HG02610 (cell line): ENCODE measurements around the gene TXNRD1.
"Not testable (repeated sequence)": the region's sequence is repeated elsewhere in the genome, so short reads cannot be mapped to it uniquely, and the experiment has no call there.

Experiments used
- ATAC-seq: cut with Tn5 transposase; IDR thresholded peaks from one replicate; pipeline ENCODE4 v1.9.1; 2021; ENCODE audit warnings: mild to moderate bottlenecking, moderate library complexity; ENCODE audit not compliant: unreplicated experiment

TXNRD1 gene

DNA sequence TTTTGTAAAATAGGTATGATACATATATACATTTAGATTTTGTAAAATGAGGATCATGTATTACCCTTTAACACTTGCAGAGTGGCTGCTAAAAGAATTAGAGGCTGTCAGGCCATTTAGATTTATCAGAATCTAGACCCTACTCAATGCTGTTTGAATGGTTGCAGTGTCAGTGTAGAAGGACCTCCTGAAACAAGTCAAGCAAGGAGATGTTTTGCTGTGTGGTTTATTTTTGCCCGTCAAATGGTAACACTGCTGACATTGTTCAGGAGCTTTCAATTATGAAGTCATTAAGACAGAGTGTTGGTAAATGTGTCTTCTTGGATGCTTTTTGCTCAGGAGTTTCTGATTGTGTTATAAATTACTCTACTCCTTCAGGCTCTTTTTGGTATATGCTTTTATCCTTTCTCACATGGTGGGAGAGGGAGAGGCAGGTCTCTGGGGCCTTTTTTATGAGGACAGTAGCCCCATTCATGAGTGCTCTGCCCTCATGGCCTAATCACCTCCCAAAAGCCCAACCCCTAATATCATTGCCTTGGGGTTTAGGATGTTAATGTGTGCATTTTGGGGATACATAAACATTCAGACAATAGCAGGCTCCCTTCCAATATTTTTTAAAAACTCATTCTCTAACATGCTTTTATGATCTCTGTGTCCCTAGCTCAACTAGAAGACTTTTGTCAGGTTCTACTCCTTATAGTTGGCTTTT, 104.5 kb downstream of the TXNRD1 start:
- no peak for ATAC-seq

DNA sequence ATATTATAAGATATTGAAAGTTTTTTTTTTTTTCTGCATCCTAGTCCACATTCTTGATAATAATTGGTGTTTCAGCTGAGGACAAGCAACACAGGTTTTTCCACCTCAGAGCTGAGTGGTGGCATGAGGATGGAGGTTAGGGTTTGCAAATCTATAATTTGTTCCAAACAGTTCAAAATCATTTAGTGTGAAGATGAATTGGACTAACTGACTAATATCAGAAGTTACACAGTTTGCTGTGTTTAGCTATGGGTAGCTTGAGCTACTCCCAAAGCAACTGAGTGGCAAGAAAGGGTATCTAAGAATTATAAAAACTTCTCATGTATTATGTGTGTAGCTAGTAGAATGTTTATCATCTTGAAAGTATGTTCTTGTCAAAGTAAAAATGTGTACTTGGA, 105.0 kb downstream of the TXNRD1 start:
- no peak for ATAC-seq

- no peak for ATAC-seq
Observed at GRCh38 chr12:104321949-104322348, 106.4 kb downstream of the TXNRD1 start.

DNA sequence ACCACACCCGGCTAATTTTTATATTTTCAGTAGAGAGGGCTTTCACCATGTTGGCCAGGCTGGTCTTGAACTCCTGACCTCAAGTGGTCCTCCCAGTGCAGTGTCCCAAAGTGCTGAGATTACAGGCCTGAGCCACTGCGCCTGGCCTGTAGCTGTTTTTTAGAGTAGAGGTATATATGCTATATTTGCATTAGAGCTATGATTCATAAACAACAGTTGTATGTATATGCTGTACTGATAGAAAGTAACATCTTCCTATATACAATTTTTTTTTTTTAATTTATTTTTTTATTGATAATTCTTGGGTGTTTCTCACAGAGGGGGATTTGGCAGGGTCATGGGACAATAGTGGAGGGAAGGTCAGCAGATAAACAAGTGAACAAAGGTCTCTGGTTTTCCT, 107.0 kb downstream of the TXNRD1 start:
- ATAC-seq, result not testable (repeated sequence)

DNA sequence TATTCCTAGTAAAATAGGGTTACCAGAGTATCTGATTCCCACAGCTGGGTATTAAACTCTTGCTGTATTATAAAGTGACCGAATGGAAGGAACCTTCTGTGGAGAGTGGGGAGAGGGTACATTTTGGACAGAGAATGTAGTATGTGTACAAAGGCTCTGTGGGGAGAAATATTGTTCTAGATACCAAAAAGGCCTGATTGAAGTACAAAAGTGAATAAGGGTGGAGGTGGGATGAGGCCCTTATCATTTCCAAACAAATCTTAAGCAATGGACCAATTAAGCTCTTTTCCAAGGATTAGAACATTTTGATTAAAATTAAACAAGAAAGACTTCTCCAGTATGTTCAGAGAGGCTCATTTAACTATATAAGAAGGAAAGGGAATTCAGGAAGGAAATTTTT, 108.3 kb downstream of the TXNRD1 start:
- ATAC-seq, result no peak

DNA sequence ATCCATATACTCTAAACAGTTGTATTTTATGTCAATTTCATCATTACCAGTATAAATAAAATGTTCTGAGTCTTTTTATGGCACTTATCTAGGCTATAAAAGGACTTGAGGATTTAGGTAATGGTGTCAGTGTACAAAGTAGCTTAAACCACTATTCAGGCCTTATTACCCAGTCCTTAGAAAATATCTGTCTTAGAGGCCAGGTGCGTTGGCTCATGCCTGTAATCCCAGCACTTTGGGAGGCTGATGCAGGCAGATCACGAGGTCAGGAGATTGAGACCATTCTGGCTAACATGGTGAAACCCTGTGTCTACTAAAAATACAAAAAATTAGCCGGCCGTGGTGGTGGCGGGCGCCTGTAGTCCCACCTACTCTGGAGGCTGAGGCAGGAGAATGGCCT, 112.7 kb downstream of the TXNRD1 start:
- not testable (repeated sequence) for ATAC-seq

- no peak for ATAC-seq
Observed at GRCh38 chr12:104328790-104329189, 113.2 kb downstream of the TXNRD1 start.

DNA sequence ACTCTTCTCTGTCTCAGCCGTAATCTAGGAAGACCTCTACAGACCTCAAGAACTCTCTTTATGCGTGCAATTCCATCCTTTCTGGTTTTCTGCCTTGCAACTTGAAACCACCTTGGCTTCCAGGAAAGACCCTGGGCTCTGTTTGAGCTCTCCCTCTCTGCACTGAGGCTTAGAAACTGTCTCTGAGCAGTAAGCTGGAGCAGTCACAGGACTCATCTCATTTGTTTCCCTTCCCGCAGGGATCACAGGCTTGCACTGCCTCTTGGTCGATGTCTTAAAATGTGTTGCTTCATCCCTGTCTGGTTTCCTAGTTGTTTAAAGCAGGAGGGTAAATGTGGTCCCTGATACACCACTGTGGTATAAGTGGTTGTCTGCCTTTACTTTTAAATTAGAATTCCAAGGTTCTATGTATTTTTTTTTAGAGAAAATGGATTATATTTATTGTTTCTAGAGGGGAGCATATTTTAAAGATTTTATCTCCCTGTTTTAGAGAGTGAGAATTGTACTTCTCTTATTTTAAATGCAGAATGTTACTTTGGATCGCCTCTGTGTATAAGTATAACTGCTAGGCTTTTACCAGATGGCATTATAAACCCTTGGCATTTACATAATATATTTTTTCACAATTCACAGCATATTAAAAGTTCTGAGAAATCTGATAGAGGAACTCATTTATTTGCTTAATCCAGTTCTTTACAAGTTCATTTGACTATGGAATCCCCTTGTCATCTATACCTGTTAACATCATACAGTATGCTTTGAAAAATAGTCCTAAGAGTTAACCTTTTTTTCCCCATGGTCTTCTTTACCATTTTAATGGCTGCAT, 114.3 kb downstream of the TXNRD1 start:
- no peak for ATAC-seq

GRCh38 chr12:104331376-104331775, 115.8 kb downstream of the TXNRD1 start:
- ATAC-seq, result no peak

DNA sequence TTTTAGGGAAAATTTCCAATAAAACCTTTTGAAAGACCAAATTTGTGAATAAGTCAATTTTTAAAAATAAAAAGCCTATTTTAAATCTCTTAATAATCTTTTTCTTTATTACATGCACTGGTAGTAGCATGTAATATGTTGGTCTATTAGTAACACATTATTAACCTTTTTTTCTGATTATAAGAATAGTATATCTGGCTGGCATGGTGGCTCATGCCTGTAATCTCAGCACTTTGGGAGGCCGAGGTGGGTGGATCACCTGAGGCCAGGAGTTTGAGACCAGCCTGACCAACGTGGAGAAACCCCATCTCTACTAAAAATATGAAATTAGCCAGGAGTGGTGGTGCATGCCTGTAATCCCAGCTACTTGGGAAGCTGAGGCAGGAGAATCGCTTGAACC, 116.7 kb downstream of the TXNRD1 start:
- ATAC-seq, result not testable (repeated sequence)

DNA sequence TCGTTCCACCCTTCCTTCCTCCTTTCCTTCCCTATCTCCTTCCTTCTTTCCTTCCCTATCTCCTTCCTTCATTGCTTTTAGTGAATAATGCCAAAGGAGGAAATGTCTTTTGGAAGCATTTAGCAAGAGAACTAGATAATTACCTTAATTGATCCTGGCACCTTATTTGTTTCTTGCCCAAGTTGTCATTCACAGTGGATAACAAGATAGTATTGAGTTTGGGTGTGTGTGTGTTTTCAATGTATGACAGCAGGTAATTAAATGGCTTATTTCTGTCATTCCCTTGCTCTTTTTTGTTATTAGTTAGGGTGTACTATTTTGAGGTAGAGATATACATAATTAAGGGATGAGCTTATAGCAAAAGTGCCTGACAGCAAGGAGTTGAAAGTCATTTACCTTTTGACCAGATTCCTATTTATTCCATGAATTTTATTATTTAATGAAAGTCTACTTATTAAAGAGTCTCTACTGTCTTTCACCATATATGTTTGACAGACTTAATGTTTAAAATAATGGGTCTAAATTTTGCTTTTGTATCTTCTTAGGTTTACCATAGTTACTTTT, 118.2 kb downstream of the TXNRD1 start:
- ATAC-seq, result no peak

DNA sequence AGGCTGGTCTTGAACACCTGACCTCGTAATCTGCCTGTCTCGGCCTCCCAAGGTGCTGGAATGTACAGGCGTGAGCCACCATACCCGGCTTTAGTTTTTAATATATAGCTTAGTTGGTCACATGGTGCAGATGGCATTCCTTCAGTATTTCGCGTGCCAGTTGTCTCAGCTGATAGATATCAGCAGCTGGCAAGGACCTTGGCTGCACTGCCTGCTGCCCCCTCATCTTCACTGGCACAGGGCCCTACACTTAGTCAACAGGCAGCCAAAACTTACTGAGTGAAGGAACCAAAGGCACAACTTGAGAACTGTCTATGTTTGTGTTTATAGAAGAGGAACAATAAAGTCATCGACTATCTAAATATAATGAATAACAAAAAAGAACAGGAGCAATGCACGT, 119.0 kb downstream of the TXNRD1 start:
- no peak for ATAC-seq

GRCh38 chr12:104336115-104336514, 120.5 kb downstream of the TXNRD1 start:
- ATAC-seq, result no peak

DNA sequence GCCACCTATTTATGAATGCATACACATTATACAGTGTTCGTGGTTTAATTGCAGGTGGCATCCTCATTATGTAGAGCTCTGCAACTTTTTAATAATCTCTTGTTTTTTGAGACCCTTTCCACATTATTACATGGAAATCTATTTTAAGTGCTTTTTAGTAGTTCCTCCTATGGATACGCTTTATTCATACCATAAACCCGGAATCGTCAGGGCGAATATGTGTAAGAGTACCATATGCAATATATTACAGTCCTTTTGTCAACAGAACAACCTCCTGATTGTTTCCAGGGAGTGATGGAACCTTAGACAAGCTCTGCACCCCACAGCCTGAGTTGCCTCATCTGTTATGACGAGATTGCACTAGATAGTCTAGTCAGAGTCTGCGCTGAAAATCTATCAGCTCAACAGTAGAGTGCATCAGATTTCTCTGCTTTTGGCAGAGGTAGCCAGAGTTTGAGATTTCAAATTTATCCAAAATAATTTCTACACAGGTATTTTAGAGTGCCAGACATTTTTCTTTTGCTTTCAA, 121.5 kb downstream of the TXNRD1 start:
- ATAC-seq, result no peak

- no peak for ATAC-seq
Observed at GRCh38 chr12:104339663-104340062, 124.1 kb downstream of the TXNRD1 start.

DNA sequence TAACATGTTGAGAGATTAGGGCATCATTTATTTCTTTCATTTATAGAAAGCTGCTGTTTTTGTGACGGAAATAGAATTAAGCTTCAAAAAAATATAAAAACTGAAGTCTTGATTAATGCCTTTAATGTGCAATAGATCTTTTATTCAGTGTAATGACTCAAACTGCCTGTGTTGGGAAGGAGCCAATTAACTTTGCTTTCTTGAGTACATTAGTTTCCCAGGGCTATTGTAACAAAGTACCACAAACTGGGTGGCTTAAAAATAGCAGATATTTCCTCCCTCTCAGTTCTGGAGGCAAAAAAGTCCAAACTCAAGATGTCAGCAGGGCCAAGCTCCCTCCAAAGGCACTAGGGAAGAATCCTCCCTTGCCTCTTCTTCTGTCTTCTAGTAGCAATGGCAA, 124.6 kb downstream of the TXNRD1 start:
- no peak for ATAC-seq

DNA sequence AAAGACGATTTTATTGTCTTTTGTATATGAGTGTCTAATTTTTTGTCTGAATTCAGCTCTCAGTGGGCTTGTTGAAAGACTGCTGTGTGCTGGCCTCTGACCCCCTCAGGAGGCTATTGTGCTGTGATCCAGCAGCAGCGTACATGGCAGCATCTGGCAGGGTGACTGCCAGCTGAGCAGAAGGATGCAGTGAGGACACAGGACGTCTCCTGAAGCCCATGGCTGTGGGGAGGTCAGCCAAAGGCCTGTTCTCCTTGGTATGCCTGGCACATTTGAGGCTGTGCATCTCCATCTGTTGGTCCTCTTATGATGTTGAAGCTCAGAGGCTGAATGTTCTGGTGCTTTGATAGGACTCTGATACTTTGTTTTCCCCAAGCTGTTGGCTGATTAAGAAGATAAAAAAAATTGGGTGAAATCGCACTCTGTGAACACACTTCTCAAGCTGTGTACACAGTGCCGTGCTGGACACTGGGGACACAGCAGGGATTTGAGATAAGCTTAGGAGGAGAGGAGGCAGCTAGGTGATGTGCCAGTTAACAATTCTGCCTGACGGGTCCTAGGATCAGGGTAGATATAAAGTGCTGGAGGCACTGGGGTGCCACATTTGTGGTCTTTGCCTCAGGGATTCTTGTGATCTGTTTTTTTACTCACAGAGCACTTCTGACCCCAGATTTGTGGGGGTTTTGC, 125.5 kb downstream of the TXNRD1 start:
- ATAC-seq, result no peak

DNA sequence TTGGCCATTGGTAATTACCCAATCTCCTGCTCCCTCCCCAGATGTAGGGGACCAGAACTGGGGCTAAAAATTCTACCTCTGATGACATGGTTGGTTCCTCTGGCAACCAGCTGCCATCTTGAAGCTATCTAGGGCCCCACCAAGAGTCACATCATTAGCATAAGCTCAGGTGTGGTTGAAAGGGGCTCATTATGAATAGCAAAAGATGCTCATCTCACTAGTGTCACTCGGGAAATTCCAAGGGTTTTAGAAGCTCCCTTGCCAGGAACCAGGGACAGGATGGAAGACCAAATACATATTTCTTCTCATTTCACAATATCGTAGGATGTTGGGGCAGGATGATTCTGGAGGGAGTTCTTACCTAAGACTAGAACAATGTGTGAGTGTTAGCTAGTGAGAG, 126.6 kb downstream of the TXNRD1 start:
- no peak for ATAC-seq

DNA sequence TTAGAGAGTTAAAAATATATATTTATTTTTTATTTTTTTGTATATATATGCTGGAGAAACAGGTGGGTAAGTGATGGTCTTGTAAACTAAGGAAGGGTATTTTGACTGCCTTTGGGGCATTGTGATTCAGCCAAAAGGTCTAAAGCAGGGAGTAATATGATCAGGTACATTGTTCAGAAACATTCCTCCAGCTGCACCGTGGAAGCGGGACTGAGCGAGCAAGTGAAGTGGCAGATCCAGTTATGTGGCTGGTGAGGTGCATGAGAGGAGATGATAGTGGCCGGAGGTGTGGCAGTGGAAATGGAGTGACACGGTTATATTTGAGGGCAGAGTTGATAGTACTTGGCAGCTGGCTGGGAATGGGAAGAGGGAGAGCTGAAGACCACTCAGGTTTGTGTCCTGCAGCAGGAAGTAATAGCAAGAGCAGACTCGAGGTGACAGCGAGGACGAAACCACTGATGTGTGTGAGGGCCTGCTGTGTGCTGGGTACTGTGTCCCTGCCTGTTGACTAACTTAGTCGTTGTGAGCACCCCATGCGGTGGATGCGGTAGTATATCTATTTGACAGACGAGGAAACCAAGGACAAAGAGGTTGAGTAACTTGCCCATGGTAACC, 127.2 kb downstream of the TXNRD1 start:
- no peak for ATAC-seq

- no peak for ATAC-seq
Observed at GRCh38 chr12:104344682-104345081, 129.1 kb downstream of the TXNRD1 start.
